Measurements from ENCODE around the gene POLDIP2.

POLDIP2 gene

DNA sequence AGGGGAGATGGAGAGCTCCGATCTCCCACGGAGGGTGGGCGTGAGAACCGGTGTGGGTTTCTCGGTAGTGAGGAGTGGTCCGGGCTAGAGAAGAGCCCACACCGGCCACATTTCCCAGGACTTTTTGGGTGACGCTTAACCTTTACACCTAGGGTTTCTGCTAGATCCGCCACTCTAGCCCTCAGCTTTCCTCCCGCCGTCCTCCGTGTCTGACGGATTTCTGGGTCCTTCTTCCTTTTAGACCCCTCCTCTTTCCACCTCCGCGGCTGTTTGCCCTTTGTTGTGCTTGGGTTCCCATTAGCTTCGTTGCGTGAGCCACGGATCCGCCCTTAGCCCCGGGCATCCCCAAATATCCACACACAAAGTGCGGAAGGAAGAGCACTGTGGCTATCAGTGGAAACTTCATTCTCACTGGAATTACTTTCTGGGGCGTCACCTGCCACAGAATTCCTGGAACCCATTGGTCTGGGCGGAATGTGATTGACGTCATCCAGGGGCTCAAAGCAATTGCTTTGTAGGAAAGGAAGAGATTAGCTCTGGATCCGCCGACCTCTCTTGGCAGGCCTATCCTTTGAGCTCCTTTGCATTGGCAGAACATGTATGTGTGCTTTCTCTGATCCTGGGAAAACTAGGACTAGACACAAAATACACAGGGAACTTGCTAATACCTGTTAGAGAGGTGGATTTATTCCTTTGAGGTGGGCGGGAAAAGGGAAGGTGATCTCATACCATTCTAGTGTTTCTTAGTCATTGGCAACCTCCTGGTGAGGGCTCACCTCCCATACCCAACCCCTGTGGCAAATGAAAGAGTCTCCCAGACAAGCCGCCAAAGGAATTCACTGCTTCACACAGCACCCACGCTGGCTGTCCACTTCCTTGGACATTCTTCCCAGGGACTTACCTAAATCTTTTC, 21.1 kb downstream of the POLDIP2 start:
- CTCF ChIA-PET, result interaction anchor here (0.6 to 0.9 kb wide), 4 partner anchors 10 to 193 kb away, joined by 3 to 4 read pairs (median 4); no protein-coding TSS in a partner anchor
- DNase-seq (ENCODE audit: low spot score), result peak; percentile 80
- H3K27ac ChIP-seq, result peak overlapping the region; percentile 96
- TF ChIP-seq, protein P1, sequence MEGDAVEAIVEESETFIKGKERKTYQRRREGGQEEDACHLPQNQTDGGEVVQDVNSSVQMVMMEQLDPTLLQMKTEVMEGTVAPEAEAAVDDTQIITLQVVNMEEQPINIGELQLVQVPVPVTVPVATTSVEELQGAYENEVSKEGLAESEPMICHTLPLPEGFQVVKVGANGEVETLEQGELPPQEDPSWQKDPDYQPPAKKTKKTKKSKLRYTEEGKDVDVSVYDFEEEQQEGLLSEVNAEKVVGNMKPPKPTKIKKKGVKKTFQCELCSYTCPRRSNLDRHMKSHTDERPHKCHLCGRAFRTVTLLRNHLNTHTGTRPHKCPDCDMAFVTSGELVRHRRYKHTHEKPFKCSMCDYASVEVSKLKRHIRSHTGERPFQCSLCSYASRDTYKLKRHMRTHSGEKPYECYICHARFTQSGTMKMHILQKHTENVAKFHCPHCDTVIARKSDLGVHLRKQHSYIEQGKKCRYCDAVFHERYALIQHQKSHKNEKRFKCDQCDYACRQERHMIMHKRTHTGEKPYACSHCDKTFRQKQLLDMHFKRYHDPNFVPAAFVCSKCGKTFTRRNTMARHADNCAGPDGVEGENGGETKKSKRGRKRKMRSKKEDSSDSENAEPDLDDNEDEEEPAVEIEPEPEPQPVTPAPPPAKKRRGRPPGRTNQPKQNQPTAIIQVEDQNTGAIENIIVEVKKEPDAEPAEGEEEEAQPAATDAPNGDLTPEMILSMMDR (conservative IDR thresholded peaks at IDR 0.05; ENCODE audit: low read depth), result no peak
- POLR2A ChIA-PET (ENCODE audit: low non-redundant PET), result interaction anchor here (1.9 to 2.3 kb wide), 3 partner anchors 11 to 22 kb away, joined by 8 to 16 read pairs (median 9); partner anchors contain the start of genes POLDIP2 and TMEM97

DNA sequence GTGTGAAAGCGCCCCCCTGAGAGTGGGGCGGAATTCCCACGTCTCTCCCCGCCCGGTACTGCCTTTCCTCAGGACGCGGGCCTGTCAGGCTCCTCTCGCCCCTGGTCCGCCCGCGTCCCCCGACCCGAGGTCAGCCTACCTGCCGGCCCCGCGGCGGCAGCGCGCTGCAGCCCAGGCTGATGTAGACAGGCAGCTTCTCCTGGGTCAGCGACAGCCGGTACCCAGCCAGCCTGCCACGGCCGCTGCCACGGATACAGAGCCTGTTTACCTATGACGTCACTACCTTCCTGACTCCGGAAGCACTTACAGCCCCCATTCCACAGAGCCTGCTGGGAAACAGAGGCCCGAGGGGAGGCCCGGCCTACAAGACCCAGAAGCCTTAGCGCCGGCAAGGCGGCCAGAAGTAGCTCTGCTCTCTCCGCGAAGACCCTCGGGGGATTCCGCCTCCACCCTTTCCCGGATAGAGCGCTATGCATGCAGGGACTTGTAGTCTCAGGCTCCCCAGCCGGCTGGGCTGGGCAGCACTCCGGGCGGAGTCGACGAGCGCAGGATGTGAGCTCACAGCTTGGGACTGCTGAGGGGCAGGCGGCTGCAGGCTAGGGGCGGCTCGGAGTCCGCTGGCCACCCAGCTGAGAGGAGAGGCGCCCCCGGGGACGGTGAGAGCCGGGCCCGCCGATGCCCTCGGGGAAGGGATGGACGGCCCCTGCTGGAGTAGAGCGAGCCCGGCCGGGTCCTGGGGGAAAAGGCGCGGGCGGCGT, 21.9 kb downstream of the POLDIP2 start, which contains the start of the genes IFT20 and TNFAIP1:
TSS of gene IFT20 (minus strand) at position 272 of the 758 bp plus-strand sequence. CDS start 3,487 bp downstream, outside the sequence.
TSS of gene TNFAIP1 (plus strand) at position 561 of the 758 bp plus-strand sequence. CDS start 3,761 bp downstream, outside the sequence.
- CTCF ChIA-PET, result interaction anchor here (0.6 to 0.9 kb wide), 5 partner anchors 11 to 681 kb away, joined by 3 to 4 read pairs (median 4); no protein-coding TSS in a partner anchor
- peak; percentile 93 for DNase-seq (ENCODE audit: low spot score)

DNA sequence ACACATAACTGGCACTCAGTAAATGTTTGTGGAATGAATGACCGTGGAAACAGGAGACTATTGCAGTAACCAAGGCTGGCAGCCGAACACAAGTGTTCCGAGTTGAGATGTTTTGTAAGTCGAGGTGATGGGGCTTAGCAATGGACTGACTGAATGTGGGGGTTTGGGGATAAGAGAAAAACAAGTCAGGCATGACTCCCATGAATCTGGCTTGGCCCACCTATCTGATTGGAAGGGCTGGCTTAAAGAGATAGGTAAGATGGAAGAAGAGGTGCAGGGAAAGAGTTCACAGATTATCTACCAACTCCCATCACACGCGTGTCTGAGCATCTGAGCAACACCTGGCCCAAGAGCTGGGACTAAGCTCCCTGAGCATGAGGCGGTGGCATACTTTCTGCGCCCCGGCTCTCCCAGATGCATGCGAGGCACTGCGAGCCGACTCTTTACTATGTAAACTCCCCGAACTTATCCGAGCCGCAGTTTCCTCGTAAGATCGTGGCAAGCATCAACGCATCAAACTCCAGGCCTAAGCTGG, 22.6 kb downstream of the POLDIP2 start:
- DNase-seq (ENCODE audit: low spot score), result no peak
- TF ChIP-seq, protein P1 (conservative IDR thresholded peaks at IDR 0.05; ENCODE audit: low read depth), result no peak
- peak overlapping the region; percentile 96 for H3K27ac ChIP-seq
- ChIA-PET POLR2A (ENCODE audit: low non-redundant PET) (interaction anchor here (1.9 to 2.3 kb wide), 3 partner anchors 12 to 23 kb away, joined by 8 to 16 read pairs (median 9); partner anchors contain the start of genes POLDIP2 and TMEM97), CTCF (interaction anchor here (0.6 kb wide), 1 partner anchor 681 kb away, joined by 4 read pairs; no protein-coding TSS in a partner anchor)

More for the DNA sequence above, 21.9 kb downstream of the POLDIP2 start, which contains the start of the genes IFT20 and TNFAIP1:
- peak within 1 kb of the TSS; percentile 96 for H3K27ac ChIP-seq
- TF ChIP-seq, protein P1 (conservative IDR thresholded peaks at IDR 0.05; ENCODE audit: low read depth), result no peak
- POLR2A ChIA-PET (ENCODE audit: low non-redundant PET), result interaction anchor here (1.9 to 2.3 kb wide), 3 partner anchors 12 to 23 kb away, joined by 8 to 16 read pairs (median 9); partner anchors contain the start of genes POLDIP2 and TMEM97

DNA sequence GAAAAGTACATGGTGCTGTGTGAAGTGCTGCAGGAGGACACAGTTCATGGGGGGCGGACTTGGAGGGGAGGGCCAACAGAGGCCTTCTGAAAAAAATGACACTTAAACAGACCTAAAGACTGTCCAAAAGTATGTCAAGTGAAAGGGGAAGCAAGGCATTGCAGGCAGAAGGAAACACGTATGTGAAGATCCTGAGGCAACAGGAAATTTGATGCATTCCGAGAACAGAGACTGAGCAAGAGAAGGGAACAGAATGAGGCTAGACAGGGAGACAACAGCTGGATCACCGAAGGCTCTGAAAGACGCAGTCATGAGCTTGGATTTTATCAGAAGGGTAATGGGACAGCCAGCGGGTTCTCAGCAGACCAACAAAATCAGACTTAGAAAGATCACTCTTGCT, 23.2 kb downstream of the POLDIP2 start:
- no peak for DNase-seq (ENCODE audit: low spot score)
- TF ChIP-seq, protein P1 (conservative IDR thresholded peaks at IDR 0.05; ENCODE audit: low read depth), result no peak
- CTCF ChIA-PET, result no interaction called here
- POLR2A ChIA-PET (ENCODE audit: low non-redundant PET), result interaction anchor here (1.9 kb wide), 1 partner anchor 15 kb away, joined by 8 read pairs; the partner anchor contains the start of gene TMEM97
- H3K27ac ChIP-seq, result peak overlapping the region; percentile 96

DNA sequence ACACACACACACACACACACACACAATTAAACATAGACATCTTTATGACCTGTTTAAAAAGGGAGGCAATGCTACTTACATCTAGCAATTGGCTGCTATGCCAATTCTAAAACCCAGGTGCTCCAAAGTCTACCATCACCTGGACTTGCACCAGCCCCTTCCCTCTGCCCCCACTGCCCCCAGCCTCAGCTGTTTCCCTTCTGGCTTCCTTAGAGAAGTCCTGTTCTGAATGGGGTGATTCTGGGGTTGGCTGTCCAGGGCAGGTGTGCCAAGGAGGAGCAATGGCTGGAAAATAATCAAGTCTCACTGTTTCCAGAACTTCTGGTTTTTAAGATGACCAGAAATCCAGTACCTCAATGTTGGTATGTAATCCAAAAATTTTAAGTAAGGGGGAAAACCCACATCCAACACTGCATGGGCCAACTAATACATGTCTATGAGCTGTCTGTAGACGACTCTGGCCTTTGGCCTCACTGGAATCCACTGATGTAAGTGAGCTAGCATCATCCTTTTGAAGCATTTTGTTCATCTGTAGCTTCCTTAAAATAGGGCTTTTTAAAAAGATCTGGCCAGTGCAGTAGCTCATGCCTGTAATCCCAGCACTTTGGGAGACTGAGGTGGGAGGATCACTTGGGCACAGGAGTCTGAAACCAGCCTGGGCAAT, 24.1 kb downstream of the POLDIP2 start:
- TF ChIP-seq, protein P1 (conservative IDR thresholded peaks at IDR 0.05; ENCODE audit: low read depth), result no peak
- POLR2A ChIA-PET (ENCODE audit: low non-redundant PET), result interaction anchor here (0.6 kb wide), 1 partner anchor 133 kb away, joined by 3 read pairs; no protein-coding TSS in a partner anchor
- no peak overlapping the region for H3K27ac ChIP-seq
- no peak for DNase-seq (ENCODE audit: low spot score)
- CTCF ChIA-PET, result no interaction called here
